SU-DHL-6 (cell line): ENCODE data around the gene BAHCC1.

ENCODE experiments used
- H2AFZ ChIP-seq: fragments of 200-600 bp; sonication (generic); 2 replicates; pipeline ENCODE4 v1.6.1; 2014; ENCODE audit warnings: low read depth, mild to moderate bottlenecking, moderate library complexity, mixed read lengths, antibody characterized with exemption, low read length; ENCODE audit not compliant: severe bottlenecking
- H3F3A ChIP-seq: fragments of 200-600 bp; shearing (Covaris generic); 2 replicates; pipeline ENCODE4 v1.6.0; 2016; ENCODE audit warnings: antibody characterized with exemption, mild to moderate bottlenecking; ENCODE audit not compliant: insufficient read depth
- H3K27ac ChIP-seq: fragments of 200-600 bp; sonication (generic); 2 replicates; pipeline ENCODE4 v1.5.1; 2016; ENCODE audit warnings: low read depth, mild to moderate bottlenecking, low read length, moderate library complexity, mixed read lengths
- H3K27me3 ChIP-seq: fragments of 200-600 bp; sonication (generic), shearing (Covaris generic); 2 replicates; pipeline ENCODE4 v1.6.0; 2014; ENCODE audit warnings: mild to moderate bottlenecking, low read length
- H3K36me3 ChIP-seq: fragments of 200-600 bp; sonication (generic); 2 replicates; pipeline ENCODE4 v1.6.1; 2014; ENCODE audit warnings: mild to moderate bottlenecking, low read length, mixed read lengths
- H3K4me2 ChIP-seq: fragments of 300-600, 200-600 bp; shearing (Covaris generic), sonication (generic); 2 replicates; pipeline ENCODE4 v1.6.0; 2014; ENCODE audit warnings: low read length, low read depth, mild to moderate bottlenecking; ENCODE audit not compliant: poor library complexity, severe bottlenecking
- H3K4me3 ChIP-seq: fragments of 200-600 bp; sonication (generic); 2 replicates; pipeline ENCODE4 v1.5.1; 2014; ENCODE audit warnings: antibody characterized with exemption, low read length, mild to moderate bottlenecking, mixed read lengths; ENCODE audit not compliant: insufficient read depth, poor library complexity, severe bottlenecking
- H3K79me2 ChIP-seq: fragments of 200-600 bp; sonication (generic); 2 replicates; pipeline ENCODE4 v1.6.1; 2014; ENCODE audit warnings: mild to moderate bottlenecking, low read length, moderate library complexity; ENCODE audit not compliant: insufficient read depth
- H3K9ac ChIP-seq: fragments of 200-600 bp; sonication (generic); 2 replicates; pipeline ENCODE4 v1.7.0; 2014; ENCODE audit warnings: mild to moderate bottlenecking, low read length
- H3K9me2 ChIP-seq: fragments of 200-600 bp; sonication (generic); replicated peaks from 2 replicates; pipeline ENCODE4 v1.6.1; 2014; ENCODE audit warnings: low read length; ENCODE audit not compliant: insufficient read depth
- H3K9me3 ChIP-seq: fragments of 200-600 bp; sonication (generic); 2 replicates; pipeline ENCODE4 v1.6.1; 2014; ENCODE audit warnings: low read length, mixed read lengths; ENCODE audit not compliant: insufficient read depth
- H4K20me1 ChIP-seq: fragments of 200-600 bp; sonication (generic); 2 replicates; pipeline ENCODE4 v1.6.1; 2014; ENCODE audit warnings: low read depth, mild to moderate bottlenecking, antibody characterized with exemption, low read length, moderate library complexity, mixed read lengths
- EZH2phosphoT487 ChIP-seq: fragments of 200-600 bp; sonication (generic), shearing (Covaris generic); conservative IDR thresholded peaks from 2 replicates; pipeline ENCODE4 v1.6.1; 2018; ENCODE audit warnings: mild to moderate bottlenecking, antibody characterized with exemption, low read length, moderate library complexity, mixed read lengths
- TF ChIP-seq, protein P1 (sequence below): fragments of 200-600 bp; sonication (generic); IDR thresholded peaks from one replicate; pipeline ENCODE4 v1.5.1; 2017; ENCODE audit warnings: antibody characterized with exemption, mild to moderate bottlenecking, low read length, moderate library complexity; ENCODE audit not compliant: insufficient read depth, poor library complexity, severe bottlenecking

Gene BAHCC1

DNA sequence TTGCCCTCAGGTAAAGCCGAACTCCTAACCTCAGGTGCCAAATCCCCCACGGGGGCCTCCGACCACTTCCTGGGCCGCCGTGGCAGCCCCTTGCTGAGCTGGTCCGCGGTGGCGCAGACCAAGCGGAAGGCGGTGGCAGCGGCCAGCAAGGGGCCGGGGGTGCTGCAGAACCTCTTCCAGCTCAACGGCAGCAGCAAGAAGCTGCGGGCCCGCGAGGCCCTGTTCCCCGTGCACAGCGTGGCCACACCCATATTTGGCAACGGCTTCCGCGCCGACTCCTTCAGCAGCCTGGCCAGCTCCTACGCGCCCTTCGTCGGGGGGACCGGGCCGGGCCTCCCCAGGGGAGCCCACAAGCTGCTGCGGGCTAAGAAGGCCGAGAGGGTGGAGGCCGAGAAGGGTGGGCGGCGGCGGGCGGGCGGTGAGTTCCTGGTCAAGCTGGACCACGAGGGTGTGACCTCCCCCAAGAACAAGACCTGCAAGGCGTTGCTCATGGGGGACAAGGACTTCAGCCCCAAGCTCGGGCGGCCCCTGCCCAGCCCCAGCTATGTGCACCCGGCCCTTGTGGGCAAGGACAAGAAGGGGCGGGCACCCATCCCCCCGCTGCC, 65.7 kb downstream of the BAHCC1 start:
- H3K79me2 ChIP-seq, result no peaks in the 10 kb centered on the region
- TF ChIP-seq, protein P1, sequence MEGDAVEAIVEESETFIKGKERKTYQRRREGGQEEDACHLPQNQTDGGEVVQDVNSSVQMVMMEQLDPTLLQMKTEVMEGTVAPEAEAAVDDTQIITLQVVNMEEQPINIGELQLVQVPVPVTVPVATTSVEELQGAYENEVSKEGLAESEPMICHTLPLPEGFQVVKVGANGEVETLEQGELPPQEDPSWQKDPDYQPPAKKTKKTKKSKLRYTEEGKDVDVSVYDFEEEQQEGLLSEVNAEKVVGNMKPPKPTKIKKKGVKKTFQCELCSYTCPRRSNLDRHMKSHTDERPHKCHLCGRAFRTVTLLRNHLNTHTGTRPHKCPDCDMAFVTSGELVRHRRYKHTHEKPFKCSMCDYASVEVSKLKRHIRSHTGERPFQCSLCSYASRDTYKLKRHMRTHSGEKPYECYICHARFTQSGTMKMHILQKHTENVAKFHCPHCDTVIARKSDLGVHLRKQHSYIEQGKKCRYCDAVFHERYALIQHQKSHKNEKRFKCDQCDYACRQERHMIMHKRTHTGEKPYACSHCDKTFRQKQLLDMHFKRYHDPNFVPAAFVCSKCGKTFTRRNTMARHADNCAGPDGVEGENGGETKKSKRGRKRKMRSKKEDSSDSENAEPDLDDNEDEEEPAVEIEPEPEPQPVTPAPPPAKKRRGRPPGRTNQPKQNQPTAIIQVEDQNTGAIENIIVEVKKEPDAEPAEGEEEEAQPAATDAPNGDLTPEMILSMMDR, result no peak
- no peak for TF ChIP-seq EZH2phosphoT487
- no peak overlapping the region for H3K27ac ChIP-seq
- no peaks in the 10 kb centered on the region for H3K27me3 ChIP-seq
- H3F3A ChIP-seq, result no peaks in the 10 kb centered on the region
- H3K9me2 ChIP-seq, result no peaks in the 10 kb centered on the region
- no peak overlapping the region for H3K9ac ChIP-seq
- H4K20me1 ChIP-seq, result no peaks in the 10 kb centered on the region
- no peak overlapping the region for H3K4me2 ChIP-seq
- no peaks in the 10 kb centered on the region for H3K36me3 ChIP-seq
- H3K9me3 ChIP-seq, result no peaks in the 10 kb centered on the region
- H3K4me3 ChIP-seq, result no peak overlapping the region
- no peak overlapping the region for H2AFZ ChIP-seq

DNA sequence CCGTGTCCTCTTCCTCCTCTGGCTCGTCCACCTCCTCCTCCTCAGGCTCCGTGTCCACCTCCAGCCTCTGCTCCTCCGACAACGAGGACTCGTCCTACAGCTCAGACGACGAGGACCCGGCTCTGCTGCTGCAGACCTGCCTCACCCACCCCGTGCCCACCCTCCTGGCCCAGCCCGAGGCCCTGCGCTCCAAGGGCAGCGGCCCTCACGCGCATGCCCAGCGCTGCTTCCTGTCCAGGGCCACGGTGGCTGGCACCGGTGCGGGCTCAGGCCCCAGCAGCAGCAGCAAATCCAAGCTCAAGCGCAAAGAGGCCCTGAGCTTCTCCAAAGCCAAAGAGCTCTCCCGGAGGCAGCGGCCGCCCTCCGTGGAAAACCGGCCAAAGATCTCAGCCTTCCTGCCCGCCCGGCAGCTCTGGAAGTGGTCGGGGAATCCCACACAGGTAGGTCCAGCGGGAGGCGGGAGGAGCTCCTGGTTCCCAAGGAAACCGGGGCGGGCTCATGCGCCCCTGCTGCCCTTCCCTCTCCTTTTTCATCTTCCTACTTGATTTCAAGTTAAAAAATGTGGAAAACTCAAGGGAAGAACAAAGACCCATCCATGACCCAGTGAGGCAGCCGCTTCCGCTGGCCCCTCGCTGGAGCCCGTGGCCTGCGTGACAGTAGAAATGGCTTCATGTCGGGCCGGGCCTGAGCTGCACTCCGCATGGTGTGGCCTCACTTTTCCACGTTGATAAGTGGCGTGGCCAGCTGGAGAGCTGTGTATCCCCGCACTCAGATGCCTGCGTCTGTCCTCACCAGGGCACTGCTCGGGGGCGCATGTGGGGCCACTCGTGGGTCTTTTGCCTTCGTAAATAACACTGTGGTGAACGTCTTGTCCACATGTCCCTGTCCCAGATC, 66.6 kb downstream of the BAHCC1 start:
- no peak overlapping the region for H2AFZ ChIP-seq
- no peak overlapping the region for H3K4me2 ChIP-seq
- H3K36me3 ChIP-seq, result no peaks in the 10 kb centered on the region
- TF ChIP-seq, protein P1, result no peak
- no peak for TF ChIP-seq EZH2phosphoT487
- H4K20me1 ChIP-seq, result no peaks in the 10 kb centered on the region
- H3K4me3 ChIP-seq, result no peak overlapping the region
- H3F3A ChIP-seq, result no peaks in the 10 kb centered on the region
- H3K9me2 ChIP-seq, result no peaks in the 10 kb centered on the region
- no peaks in the 10 kb centered on the region for H3K9me3 ChIP-seq
- H3K79me2 ChIP-seq, result no peaks in the 10 kb centered on the region
- no peak overlapping the region for H3K27ac ChIP-seq
- no peak overlapping the region for H3K9ac ChIP-seq
- no peaks in the 10 kb centered on the region for H3K27me3 ChIP-seq

DNA sequence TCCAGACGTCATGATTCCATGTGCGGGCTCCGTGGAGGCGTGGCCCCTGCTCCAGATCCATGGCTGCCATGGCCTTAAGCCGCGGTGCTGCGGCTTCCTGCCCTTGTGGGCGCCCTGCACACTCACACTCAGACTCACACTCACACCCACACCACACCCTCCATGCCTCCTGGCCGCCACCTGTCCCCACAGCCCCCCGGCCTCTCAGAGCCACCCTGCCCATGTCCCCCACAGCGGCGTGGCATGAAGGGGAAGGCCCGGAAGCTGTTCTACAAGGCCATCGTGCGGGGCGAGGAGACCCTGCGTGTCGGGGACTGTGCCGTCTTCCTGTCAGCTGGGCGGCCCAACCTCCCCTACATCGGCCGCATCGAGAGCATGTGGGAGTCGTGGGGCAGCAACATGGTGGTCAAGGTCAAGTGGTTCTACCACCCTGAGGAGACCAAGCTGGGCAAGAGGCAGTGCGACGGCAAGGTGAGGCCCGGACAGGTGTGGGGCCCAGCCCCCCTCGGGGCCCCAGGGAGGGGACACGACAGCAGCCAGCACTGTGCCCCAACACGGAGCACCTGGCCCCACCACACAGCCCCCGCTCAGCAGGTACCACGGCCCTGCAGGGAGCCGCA, 67.4 kb downstream of the BAHCC1 start:
- H3K9ac ChIP-seq, result no peak overlapping the region
- no peak for TF ChIP-seq EZH2phosphoT487
- H3K79me2 ChIP-seq, result no peaks in the 10 kb centered on the region
- H3K27me3 ChIP-seq, result no peaks in the 10 kb centered on the region
- no peak overlapping the region for H3K4me3 ChIP-seq
- H3K9me2 ChIP-seq, result no peaks in the 10 kb centered on the region
- H3K9me3 ChIP-seq, result no peaks in the 10 kb centered on the region
- no peaks in the 10 kb centered on the region for H3F3A ChIP-seq
- no peaks in the 10 kb centered on the region for H3K36me3 ChIP-seq
- H3K4me2 ChIP-seq, result no peak overlapping the region
- H3K27ac ChIP-seq, result no peak overlapping the region
- no peaks in the 10 kb centered on the region for H4K20me1 ChIP-seq
- H2AFZ ChIP-seq, result no peak overlapping the region
